ENCODE data around the gene NXF1.

- TF ChIP-seq CTCF (IDR thresholded peaks at IDR 0.05; ENCODE audit: low read depth, low read length, missing input control) (no peak), TAF1 (conservative IDR thresholded peaks at IDR 0.05) (peak; percentile 99), ZBTB33 (IDR thresholded peaks at IDR 0.05) (no peak), RAD21 (IDR thresholded peaks at IDR 0.05) (peak in 1 of 2 donors; percentile 14)
Observed at GRCh38 chr11:62805076-62805892, at the start of gene NXF1.

All from liver (tissue), 3 donors.